ENCODE measurements around the gene DUSP2.

- TF ChIP-seq POLR2A (IDR thresholded peaks at IDR 0.05; ENCODE audit: low read length) (no peak), GATA1 (IDR thresholded peaks at IDR 0.05; ENCODE audit: low read depth, low read length) (no peak)
Measured at GRCh38 chr2:96111823-96112500, 33.3 kb downstream of the DUSP2 start.
